ENCODE results near the gene CRK.

DNA sequence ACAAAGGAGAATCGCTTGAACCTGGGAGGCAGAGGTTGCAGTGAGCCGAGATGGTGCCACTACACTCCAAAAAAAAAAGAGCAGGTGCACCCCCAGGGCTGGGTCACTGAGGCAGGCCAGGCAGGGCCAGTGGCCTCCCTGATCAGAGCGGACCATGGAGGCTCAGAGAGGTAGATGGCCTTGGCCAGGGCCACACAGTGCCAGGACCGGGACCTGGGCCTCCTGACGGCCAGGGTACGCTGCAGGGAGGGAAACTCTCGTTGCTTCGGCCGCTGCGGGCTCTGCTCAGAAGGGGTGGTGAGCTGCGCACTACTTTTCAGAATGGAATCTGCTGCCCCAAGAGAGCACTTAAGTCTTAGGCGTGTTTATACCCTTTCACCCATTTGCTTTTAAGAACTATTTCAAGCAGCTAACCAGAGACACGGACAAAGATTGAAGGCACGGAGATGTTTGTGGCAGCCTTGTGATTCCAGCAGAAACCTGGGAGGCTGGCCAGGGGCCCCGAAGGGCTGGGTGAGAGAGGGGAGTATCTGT, 19.4 kb upstream of the CRK start:
- TF ChIP-seq, protein P1, sequence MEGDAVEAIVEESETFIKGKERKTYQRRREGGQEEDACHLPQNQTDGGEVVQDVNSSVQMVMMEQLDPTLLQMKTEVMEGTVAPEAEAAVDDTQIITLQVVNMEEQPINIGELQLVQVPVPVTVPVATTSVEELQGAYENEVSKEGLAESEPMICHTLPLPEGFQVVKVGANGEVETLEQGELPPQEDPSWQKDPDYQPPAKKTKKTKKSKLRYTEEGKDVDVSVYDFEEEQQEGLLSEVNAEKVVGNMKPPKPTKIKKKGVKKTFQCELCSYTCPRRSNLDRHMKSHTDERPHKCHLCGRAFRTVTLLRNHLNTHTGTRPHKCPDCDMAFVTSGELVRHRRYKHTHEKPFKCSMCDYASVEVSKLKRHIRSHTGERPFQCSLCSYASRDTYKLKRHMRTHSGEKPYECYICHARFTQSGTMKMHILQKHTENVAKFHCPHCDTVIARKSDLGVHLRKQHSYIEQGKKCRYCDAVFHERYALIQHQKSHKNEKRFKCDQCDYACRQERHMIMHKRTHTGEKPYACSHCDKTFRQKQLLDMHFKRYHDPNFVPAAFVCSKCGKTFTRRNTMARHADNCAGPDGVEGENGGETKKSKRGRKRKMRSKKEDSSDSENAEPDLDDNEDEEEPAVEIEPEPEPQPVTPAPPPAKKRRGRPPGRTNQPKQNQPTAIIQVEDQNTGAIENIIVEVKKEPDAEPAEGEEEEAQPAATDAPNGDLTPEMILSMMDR (IDR thresholded peaks at IDR 0.05), result no peak
- TF ChIP-seq POLR2A (IDR thresholded peaks at IDR 0.05), result no peak
